HepG2 (cell line): Measurements from ENCODE around the gene NCOR2. TPM values are rescaled to one million over a fixed set of nuclear protein-coding genes. Genes with fewer than 3 reads are reported as not detected.

Source experiments
- ATAC-seq: fragments of 200-7000 bp; cut with Tn5 transposase; 3 replicates; pipeline ENCODE4 v1.9.1; 2020; ENCODE audit warnings: mild to moderate bottlenecking, moderate library complexity
- BruUV-seq: library from RNA; stranded (reverse); fragments of 400-500 nt; replicated peaks from 2 replicates; lab custom pipeline; 2021; lab: Mats Ljungman, UMichigan
- CTCF ChIA-PET: fragments of 300-600 bp; formaldehyde crosslinking; extraction: SDS; loops from one replicate; lab custom pipeline; 2021; ENCODE audit warnings: low total read pairs, inconsistent platforms, low intra/inter-chr PET ratio; lab: Yijun Ruan, JAX
- POLR2A ChIA-PET: fragments of 350-600 bp; sonication (Branson Sonifier 250); formaldehyde crosslinking; loops from one replicate; lab custom pipeline; 2020; ENCODE audit warnings: antibody characterized with exemption, inconsistent platforms; lab: Yijun Ruan, JAX
- DNase-seq: peaks from one replicate; pipeline ENCODE4 v3.0.0-alpha.2; 2015; ENCODE audit warnings: low spot score
- FAIRE-seq: peaks from 3 replicates; lab custom pipeline; 2011; peaks lifted over from hg19 to GRCh38; lab: Jason Lieb, UNC
- H2AFZ ChIP-seq: one replicate; pipeline ENCODE4 v1.6.1; 2011; ENCODE audit warnings: low read length, inconsistent platforms
- H3K27ac ChIP-seq: fragments of 300-600 bp; 3 replicates; pipeline ENCODE4 v1.8.0; 2011; ENCODE audit warnings: mixed run types, mild to moderate bottlenecking, mixed read lengths, low read length, inconsistent platforms; ENCODE audit not compliant: insufficient read depth; ENCODE audit errors: extremely low read length
- H3K27me3 ChIP-seq, 2 experiments: fragments of 200-600 bp in 1 of 2; 2 replicates in 1 of 2; 3 replicates in 1 of 2; pipeline versions ENCODE4 v1.6.0 to v1.8.0; 2011; ENCODE audit warnings: low read length in 2 of 2, mild to moderate bottlenecking in 2 of 2, moderate library complexity in 2 of 2, inconsistent platforms in 1 of 2; ENCODE audit not compliant: insufficient read depth in 2 of 2, control insufficient read depth in 1 of 2
- H3K36me3 ChIP-seq, 2 experiments: fragments of 200-600 bp in 1 of 2; replicated peaks in 1 of 2; 2 replicates in 1 of 2; 3 replicates in 1 of 2; pipeline versions ENCODE4 v1.5.1 to v1.8.0; 2011; ENCODE audit warnings: low read length in 2 of 2, inconsistent platforms in 1 of 2; ENCODE audit not compliant: insufficient read depth in 2 of 2, control insufficient read depth in 1 of 2
- H3K4me1 ChIP-seq: 2 replicates; pipeline ENCODE4 v1.5.1; 2012; ENCODE audit warnings: low read length, inconsistent platforms; ENCODE audit not compliant: insufficient read depth
- H3K4me2 ChIP-seq: 2 replicates; pipeline ENCODE4 v1.6.0; 2011; ENCODE audit warnings: low read depth, low read length, inconsistent platforms
- H3K4me3 ChIP-seq, 3 experiments: fragments of 200-600 bp in 1 of 3; sonication (generic), shearing (Covaris generic) in 1 of 3; replicated peaks in 1 of 3; 2 replicates each; pipeline ENCODE4 v1.5.1; 2011 to 2016; ENCODE audit warnings: low read length in 3 of 3, inconsistent platforms in 2 of 3, low read depth in 2 of 3, mild to moderate bottlenecking in 2 of 3, control low read depth in 1 of 3, mixed read lengths in 1 of 3; ENCODE audit not compliant: insufficient read depth in 1 of 3
- H3K79me2 ChIP-seq: one replicate; pipeline ENCODE4 v1.6.1; 2011; ENCODE audit warnings: low read length, inconsistent platforms; ENCODE audit not compliant: insufficient read depth
- H3K9ac ChIP-seq: 2 replicates; pipeline ENCODE4 v1.6.0; 2011; ENCODE audit warnings: mild to moderate bottlenecking, low read depth, low read length, inconsistent platforms; ENCODE audit not compliant: insufficient read depth
- H3K9me3 ChIP-seq: 2 replicates; pipeline ENCODE4 v1.5.1; 2012; ENCODE audit warnings: mild to moderate bottlenecking, low read length
- H4K20me1 ChIP-seq: 2 replicates; pipeline ENCODE4 v1.6.0; 2011; ENCODE audit warnings: inconsistent platforms, mild to moderate bottlenecking, low read length, moderate library complexity; ENCODE audit not compliant: insufficient read depth
- FLYWCH1 ChIP-seq: sonication (generic); formaldehyde crosslinking; IDR thresholded peaks from 2 replicates; pipeline ENCODE4 v1.8.1; 2023; ENCODE audit warnings: mild to moderate bottlenecking, missing genetic modification reagents
- HIC2 ChIP-seq: sonication (generic); formaldehyde crosslinking; IDR thresholded peaks from 2 replicates; pipeline ENCODE4 v1.9.0; 2022; ENCODE audit warnings: low read depth, missing genetic modification reagents
- IKZF1 ChIP-seq: fragments of 450-650 bp; IDR thresholded peaks from 2 replicates; pipeline ENCODE4 v1.7.1; 2016
- MAFG ChIP-seq: sonication (generic); formaldehyde crosslinking; IDR thresholded peaks from 2 replicates; pipeline ENCODE4 v1.5.1; 2020; ENCODE audit warnings: mild to moderate bottlenecking, missing genetic modification reagents
- SMARCC2 ChIP-seq: fragments of 450-650 bp; IDR thresholded peaks from 2 replicates; pipeline ENCODE4 v1.6.1; 2017; ENCODE audit warnings: antibody characterized with exemption, mild to moderate bottlenecking
- ZNF431 ChIP-seq: sonication (generic); formaldehyde crosslinking; IDR thresholded peaks from 2 replicates; pipeline ENCODE4 v1.9.0; 2022; ENCODE audit warnings: missing genetic modification reagents, low read depth, mild to moderate bottlenecking, borderline replicate concordance
- ZNF839 ChIP-seq: sonication (generic); formaldehyde crosslinking; IDR thresholded peaks from 2 replicates; pipeline ENCODE4 v1.4.0; 2020; ENCODE audit warnings: missing genetic modification reagents, mild to moderate bottlenecking, borderline replicate concordance
- WGBS: methylation state at CpG from one replicate; pipeline ENCODE4 v1.1.6; 2017; ENCODE audit warnings: low lambda C conversion rate; 5-methylcytosine and 5-hydroxymethylcytosine counted together
- in situ Hi-C: cut with HindIII; loops from 2 replicates; pipeline ENCODE4 v1.10.0; 2017; ENCODE audit warnings: low pct_unique_long_range_greater_than_20kb; ENCODE audit not compliant: extremely low pct_ligation_motif_present
- intact Hi-C: fragments of 100-400 bp; cut with micrococcal nuclease; formaldehyde crosslinking; loops from one replicate; pipeline ENCODE4 v1.10.0; 2022; ENCODE audit not compliant: unreplicated experiment
- polyA plus RNA-seq, 8 experiments: library from polyadenylated mRNA; depleted of rRNA in 3 of 8; stranded (reverse) in 7 of 8; unstranded in 1 of 8; fragments of >200 nt; fragmentation: Illumina TruSeq in 4 of 8; extraction: Trizol in 4 of 8; gene quantifications; 2 replicates each; pipeline versions ENCODE4 v1.2.1 to v1.2.3, GENCODE V29; 2011 to 2016; ENCODE audit warnings: low read depth in 4 of 8, missing spikeins in 1 of 8, mixed read lengths in 1 of 8; ENCODE audit not compliant: insufficient read depth in 1 of 8
- total RNA-seq, 5 experiments: library from RNA; depleted of rRNA; stranded (reverse); fragments of >200 nt; fragmentation: Illumina TruSeq; extraction: Trizol; gene quantifications; 2 replicates each; pipeline ENCODE4 v1.2.3, GENCODE V29; 2016; ENCODE audit warnings: low read depth in 1 of 5
- TF ChIP-seq, protein P1 (sequence below): sonication (generic); formaldehyde crosslinking; IDR thresholded peaks from 2 replicates; pipeline ENCODE4 v1.4.0; 2020; ENCODE audit warnings: missing genetic modification reagents, borderline replicate concordance
- TF ChIP-seq, protein P2 (sequence below): IDR thresholded peaks from 2 replicates; pipeline ENCODE4 v1.6.1; 2012; ENCODE audit warnings: low read depth, low read length, improper control_type of control experiment

The NCOR2 gene
- total and polyA plus RNA-seq, 2 of the 13 experiments (the other 11 are each of a cell fraction or from before 2014, with no cell fraction given), result 4.5 to 5.7 TPM

DNA sequence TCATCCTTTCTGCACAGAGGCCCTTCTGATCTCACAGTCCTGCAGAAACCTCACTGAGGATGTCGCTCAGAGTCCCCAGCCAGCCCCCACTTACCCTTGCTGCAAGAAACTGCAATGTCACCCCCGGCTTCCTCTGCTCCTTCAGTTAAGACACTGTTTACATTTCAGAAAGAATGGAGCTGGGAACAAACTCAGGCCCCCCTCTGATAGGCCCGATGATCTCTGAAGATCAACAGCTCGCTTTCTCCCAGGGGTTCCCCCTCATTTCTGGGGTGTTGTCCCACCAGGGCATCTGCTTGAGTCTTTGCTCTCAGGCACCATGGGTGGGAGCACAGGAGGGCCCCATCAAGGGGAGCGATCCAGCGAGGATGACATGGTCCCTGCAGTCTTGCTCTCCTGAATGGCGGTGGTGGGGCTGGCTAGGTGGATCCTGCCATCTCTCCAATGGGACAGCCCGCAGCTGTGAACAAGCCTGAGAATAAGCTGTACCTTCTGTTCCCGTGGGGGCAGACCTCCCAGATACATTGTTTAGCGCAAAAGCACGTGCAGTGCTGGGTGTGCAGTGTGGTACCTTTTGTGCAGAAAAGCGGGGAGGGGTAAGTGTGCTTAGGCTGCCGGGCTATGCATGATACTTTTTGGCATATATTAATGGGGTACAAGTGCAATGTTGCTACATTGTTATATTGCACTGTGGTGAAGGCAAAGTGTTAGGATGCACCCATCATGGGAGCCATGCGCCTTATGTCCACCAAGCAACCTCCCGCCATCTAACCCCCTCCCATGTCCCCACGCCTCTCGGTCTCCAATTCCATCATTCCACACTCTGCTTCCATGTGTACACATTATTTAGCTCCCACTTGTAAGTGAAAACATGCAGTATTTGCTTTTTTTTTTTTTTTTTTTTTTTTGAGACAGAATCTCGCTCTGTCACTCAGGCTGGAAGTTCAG is 6.7 kb upstream of the NCOR2 start:
- Histone ChIP-seq H3K27ac (no peak overlapping the region), H4K20me1 (no peaks in the 10 kb centered on the region), H3K9ac (no peak overlapping the region), H3K4me3 (no peak overlapping the region), H2AFZ (no peak overlapping the region), H3K36me3 (no peaks in the 10 kb centered on the region), H3K4me1 (peaks cover 12% of the 10 kb centered on the region; the same call in 1 of the 2 replicates), H3K27me3 (peaks cover 4 to 21% of the 10 kb centered on the region in 2 experiments; a peak in 4 of 5 replicates), H3K79me2 (no peaks in the 10 kb centered on the region), H3K4me2 (no peak overlapping the region), H3K9me3 (no peaks in the 10 kb centered on the region)
- FAIRE-seq (no peak), DNase-seq (no peak), ATAC-seq (no peak)
- in situ Hi-C loops (no loop called here), intact Hi-C loops (no loop called here)
- POLR2A ChIA-PET, result no interaction called here
- no TSS peak for BruUV-seq
- WGBS, result 45% methylated on average over 12 of the region's 18 CpGs
- CTCF ChIA-PET, result no interaction called here
- TF ChIP-seq, protein P1, sequence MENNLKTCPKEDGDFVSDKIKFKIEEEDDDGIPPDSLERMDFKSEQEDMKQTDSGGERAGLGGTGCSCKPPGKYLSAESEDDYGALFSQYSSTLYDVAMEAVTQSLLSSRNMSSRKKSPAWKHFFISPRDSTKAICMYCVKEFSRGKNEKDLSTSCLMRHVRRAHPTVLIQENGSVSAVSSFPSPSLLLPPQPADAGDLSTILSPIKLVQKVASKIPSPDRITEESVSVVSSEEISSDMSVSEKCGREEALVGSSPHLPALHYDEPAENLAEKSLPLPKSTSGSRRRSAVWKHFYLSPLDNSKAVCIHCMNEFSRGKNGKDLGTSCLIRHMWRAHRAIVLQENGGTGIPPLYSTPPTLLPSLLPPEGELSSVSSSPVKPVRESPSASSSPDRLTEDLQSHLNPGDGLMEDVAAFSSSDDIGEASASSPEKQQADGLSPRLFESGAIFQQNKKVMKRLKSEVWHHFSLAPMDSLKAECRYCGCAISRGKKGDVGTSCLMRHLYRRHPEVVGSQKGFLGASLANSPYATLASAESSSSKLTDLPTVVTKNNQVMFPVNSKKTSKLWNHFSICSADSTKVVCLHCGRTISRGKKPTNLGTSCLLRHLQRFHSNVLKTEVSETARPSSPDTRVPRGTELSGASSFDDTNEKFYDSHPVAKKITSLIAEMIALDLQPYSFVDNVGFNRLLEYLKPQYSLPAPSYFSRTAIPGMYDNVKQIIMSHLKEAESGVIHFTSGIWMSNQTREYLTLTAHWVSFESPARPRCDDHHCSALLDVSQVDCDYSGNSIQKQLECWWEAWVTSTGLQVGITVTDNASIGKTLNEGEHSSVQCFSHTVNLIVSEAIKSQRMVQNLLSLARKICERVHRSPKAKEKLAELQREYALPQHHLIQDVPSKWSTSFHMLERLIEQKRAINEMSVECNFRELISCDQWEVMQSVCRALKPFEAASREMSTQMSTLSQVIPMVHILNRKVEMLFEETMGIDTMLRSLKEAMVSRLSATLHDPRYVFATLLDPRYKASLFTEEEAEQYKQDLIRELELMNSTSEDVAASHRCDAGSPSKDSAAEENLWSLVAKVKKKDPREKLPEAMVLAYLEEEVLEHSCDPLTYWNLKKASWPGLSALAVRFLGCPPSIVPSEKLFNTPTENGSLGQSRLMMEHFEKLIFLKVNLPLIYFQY (CRISPR knock-in tag), result no peak
- TF ChIP-seq FLYWCH1 (no peak), SMARCC2 (no peak), HIC2 (CRISPR knock-in tag) (no peak), MAFG (CRISPR knock-in tag) (no peak), IKZF1 (no peak), ZNF839 (CRISPR knock-in tag) (no peak), ZNF431 (CRISPR knock-in tag) (no peak)
- TF ChIP-seq, protein P2, sequence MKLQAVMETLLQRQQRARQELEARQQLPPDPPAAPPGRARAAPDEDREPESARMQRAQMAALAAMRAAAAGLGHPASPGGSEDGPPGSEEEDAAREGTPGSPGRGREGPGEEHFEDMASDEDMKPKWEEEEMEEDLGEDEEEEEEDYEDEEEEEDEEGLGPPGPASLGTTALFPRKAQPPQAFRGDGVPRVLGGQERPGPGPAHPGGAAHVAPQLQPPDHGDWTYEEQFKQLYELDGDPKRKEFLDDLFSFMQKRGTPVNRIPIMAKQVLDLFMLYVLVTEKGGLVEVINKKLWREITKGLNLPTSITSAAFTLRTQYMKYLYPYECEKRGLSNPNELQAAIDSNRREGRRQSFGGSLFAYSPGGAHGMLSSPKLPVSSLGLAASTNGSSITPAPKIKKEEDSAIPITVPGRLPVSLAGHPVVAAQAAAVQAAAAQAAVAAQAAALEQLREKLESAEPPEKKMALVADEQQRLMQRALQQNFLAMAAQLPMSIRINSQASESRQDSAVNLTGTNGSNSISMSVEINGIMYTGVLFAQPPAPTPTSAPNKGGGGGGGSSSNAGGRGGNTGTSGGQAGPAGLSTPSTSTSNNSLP, result no peak
